Measurements from ENCODE around the gene CXCL16.

The CXCL16 gene

GRCh38 chr17:4742133-4742532 lies 2.4 kb upstream of the CXCL16 start:
- no peak for ATAC-seq
- TF ChIP-seq PPARA (CRISPR knock-in tag; IDR thresholded peaks at IDR 0.05; ENCODE audit: borderline replicate concordance): no peak
- no peak for TF ChIP-seq ISL1 (CRISPR knock-in tag; IDR thresholded peaks at IDR 0.05)
- TF ChIP-seq ESRRG (CRISPR knock-in tag; IDR thresholded peaks at IDR 0.05): no peak
- TF ChIP-seq SNAI2 (CRISPR knock-in tag; IDR thresholded peaks at IDR 0.05): no peak
- no peak for TF ChIP-seq ZNF8 (CRISPR knock-in tag; IDR thresholded peaks at IDR 0.05)
- TF ChIP-seq TCF4 (CRISPR knock-in tag; IDR thresholded peaks at IDR 0.05; ENCODE audit: borderline replicate concordance): no peak
- no peak for TF ChIP-seq TOX (CRISPR knock-in tag; IDR thresholded peaks at IDR 0.05; ENCODE audit: borderline replicate concordance)
- TF ChIP-seq GLIS3 (CRISPR knock-in tag; IDR thresholded peaks at IDR 0.05): no peak
- no peak for TF ChIP-seq ZNF70 (CRISPR knock-in tag; IDR thresholded peaks at IDR 0.05)
- TF ChIP-seq BACH2 (CRISPR knock-in tag; IDR thresholded peaks at IDR 0.05; ENCODE audit: borderline replicate concordance): no peak
- TF ChIP-seq CREB5 (CRISPR knock-in tag; IDR thresholded peaks at IDR 0.05; ENCODE audit: low read depth): no peak
- no peak for TF ChIP-seq ZC3H10 (CRISPR knock-in tag; IDR thresholded peaks at IDR 0.05)
- TF ChIP-seq OSR1 (CRISPR knock-in tag; IDR thresholded peaks at IDR 0.05): no peak
- TF ChIP-seq PATZ1 (CRISPR knock-in tag; IDR thresholded peaks at IDR 0.05; ENCODE audit: borderline replicate concordance): no peak
- TF ChIP-seq RARB (CRISPR knock-in tag; IDR thresholded peaks at IDR 0.05): no peak
- no peak for TF ChIP-seq ARNTL (CRISPR knock-in tag; IDR thresholded peaks at IDR 0.05; ENCODE audit: borderline replicate concordance, low read depth)
- TF ChIP-seq ZFP30 (CRISPR knock-in tag; IDR thresholded peaks at IDR 0.05): no peak
- no peak for TF ChIP-seq ZNF565 (CRISPR knock-in tag; conservative IDR thresholded peaks at IDR 0.05; ENCODE audit: low read depth)
- TF ChIP-seq CSRNP3 (CRISPR knock-in tag; IDR thresholded peaks at IDR 0.05): no peak

- no peak for ATAC-seq
- no peak for TF ChIP-seq ZFP3 (CRISPR knock-in tag; IDR thresholded peaks at IDR 0.05)
These were observed 1.8 kb upstream of the CXCL16 start for GRCh38 chr17:4741544-4741943.

GRCh38 chr17:4740584-4740983 lies 856 bp upstream of the CXCL16 start:
- no peak for ATAC-seq
- TF ChIP-seq ESRRG (CRISPR knock-in tag; IDR thresholded peaks at IDR 0.05) (no peak), PPARA (CRISPR knock-in tag; IDR thresholded peaks at IDR 0.05; ENCODE audit: borderline replicate concordance) (no peak), ZNF565 (CRISPR knock-in tag; conservative IDR thresholded peaks at IDR 0.05; ENCODE audit: low read depth) (no peak), CSRNP3 (CRISPR knock-in tag; IDR thresholded peaks at IDR 0.05) (no peak)

- ATAC-seq: no peak
- TF ChIP-seq ZC3H10 (CRISPR knock-in tag; IDR thresholded peaks at IDR 0.05) (no peak), ZNF565 (CRISPR knock-in tag; conservative IDR thresholded peaks at IDR 0.05; ENCODE audit: low read depth) (no peak), ZNF8 (CRISPR knock-in tag; IDR thresholded peaks at IDR 0.05) (no peak), ZNF70 (CRISPR knock-in tag; IDR thresholded peaks at IDR 0.05) (no peak), TOX (CRISPR knock-in tag; IDR thresholded peaks at IDR 0.05; ENCODE audit: borderline replicate concordance) (no peak), CSRNP3 (CRISPR knock-in tag; IDR thresholded peaks at IDR 0.05) (no peak), GLIS3 (CRISPR knock-in tag; IDR thresholded peaks at IDR 0.05) (no peak), ZFP30 (CRISPR knock-in tag; IDR thresholded peaks at IDR 0.05) (no peak), ESRRG (CRISPR knock-in tag; IDR thresholded peaks at IDR 0.05) (no peak), ZFP3 (CRISPR knock-in tag; IDR thresholded peaks at IDR 0.05) (no peak), OSR1 (CRISPR knock-in tag; IDR thresholded peaks at IDR 0.05) (no peak)
These were observed 260 bp upstream of the CXCL16 start for GRCh38 chr17:4740025-4740351.

Data from SK-N-SH treated with all-trans-retinoic acid at 6 μM for 48 hours (cell line).